Measurements from ENCODE around the gene SPEG.

The SPEG gene

GRCh38 chr2:219449609-219450008, 15.0 kb downstream of the SPEG start:
- TF ChIP-seq, protein P1, sequence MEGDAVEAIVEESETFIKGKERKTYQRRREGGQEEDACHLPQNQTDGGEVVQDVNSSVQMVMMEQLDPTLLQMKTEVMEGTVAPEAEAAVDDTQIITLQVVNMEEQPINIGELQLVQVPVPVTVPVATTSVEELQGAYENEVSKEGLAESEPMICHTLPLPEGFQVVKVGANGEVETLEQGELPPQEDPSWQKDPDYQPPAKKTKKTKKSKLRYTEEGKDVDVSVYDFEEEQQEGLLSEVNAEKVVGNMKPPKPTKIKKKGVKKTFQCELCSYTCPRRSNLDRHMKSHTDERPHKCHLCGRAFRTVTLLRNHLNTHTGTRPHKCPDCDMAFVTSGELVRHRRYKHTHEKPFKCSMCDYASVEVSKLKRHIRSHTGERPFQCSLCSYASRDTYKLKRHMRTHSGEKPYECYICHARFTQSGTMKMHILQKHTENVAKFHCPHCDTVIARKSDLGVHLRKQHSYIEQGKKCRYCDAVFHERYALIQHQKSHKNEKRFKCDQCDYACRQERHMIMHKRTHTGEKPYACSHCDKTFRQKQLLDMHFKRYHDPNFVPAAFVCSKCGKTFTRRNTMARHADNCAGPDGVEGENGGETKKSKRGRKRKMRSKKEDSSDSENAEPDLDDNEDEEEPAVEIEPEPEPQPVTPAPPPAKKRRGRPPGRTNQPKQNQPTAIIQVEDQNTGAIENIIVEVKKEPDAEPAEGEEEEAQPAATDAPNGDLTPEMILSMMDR (IDR thresholded peaks at IDR 0.05), result no peak

DNA sequence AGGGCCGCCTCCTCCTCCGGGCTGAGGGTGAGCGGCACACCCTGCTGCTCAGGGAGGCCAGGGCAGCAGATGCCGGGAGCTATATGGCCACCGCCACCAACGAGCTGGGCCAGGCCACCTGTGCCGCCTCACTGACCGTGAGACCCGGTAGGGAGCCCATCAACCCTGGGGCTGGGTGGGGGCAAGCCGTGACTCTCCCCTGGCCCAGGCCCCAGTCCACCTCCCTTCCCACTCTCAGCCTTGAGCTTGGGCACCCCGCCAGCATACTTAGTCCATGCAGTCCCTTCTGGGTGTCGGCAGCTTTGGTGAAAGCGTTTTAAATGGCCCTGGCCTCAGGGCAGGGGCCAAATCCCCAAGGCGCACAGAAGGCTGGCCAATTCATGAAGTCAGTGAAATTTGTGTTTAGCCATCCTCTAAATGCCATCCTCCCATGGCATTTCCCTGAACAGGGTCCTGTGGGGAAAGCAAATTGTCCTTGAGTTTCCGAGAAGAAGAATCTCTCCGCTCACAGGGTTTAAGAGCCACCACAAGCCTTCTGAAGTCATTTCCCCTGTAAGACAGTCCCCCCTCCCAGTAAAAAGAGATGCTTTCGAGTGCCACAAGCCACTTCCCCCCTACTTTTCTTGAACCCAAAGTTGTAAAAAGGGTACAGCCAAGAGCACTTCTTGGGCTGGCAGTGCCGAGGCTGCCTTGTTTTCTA, 17.2 kb downstream of the SPEG start:
- TF ChIP-seq, protein P1 (IDR thresholded peaks at IDR 0.05), result no peak

GRCh38 chr2:219452361-219453317, 18.0 kb downstream of the SPEG start:
- TF ChIP-seq, protein P1 (IDR thresholded peaks at IDR 0.05), result no peak

- TF ChIP-seq, protein P1 (IDR thresholded peaks at IDR 0.05), result no peak
These were observed 19.3 kb downstream of the SPEG start for GRCh38 chr2:219453671-219454590.

- TF ChIP-seq, protein P1 (IDR thresholded peaks at IDR 0.05), result no peak
These were observed 20.9 kb downstream of the SPEG start for GRCh38 chr2:219455581-219455980.

- TF ChIP-seq, protein P1 (IDR thresholded peaks at IDR 0.05), result no peak
These were observed 23.2 kb downstream of the SPEG start for GRCh38 chr2:219457784-219458369.

- TF ChIP-seq, protein P1 (IDR thresholded peaks at IDR 0.05), result no peak
These were observed 24.4 kb downstream of the SPEG start for GRCh38 chr2:219458996-219459395.
